ENCODE measurements around the gene NEK5.
"Not testable (repeated sequence)": the region's sequence is repeated elsewhere in the genome, so short reads cannot be mapped to it uniquely, and the experiment has no call there.

Gene NEK5

GRCh38 chr13:52137489-52137888 lies 8.6 kb upstream of the NEK5 start:
- DNase-seq = no peak

DNA sequence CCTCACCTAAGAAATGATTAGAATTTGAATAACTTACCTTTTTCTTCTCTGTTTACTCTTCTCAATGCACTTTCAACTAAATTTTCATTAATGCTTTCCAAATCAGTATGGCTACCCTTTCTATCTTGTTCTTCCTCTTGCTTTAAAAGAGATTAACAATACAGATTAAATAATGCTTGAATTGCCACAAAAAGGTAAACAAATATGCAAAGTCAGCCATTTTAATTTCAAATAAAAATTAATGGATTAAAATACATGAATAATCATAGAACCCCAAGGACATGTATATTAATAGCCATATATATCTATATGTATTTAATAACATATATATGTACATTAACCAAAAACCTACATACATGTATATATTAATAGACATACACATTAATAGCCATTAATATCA lies 7.9 kb upstream of the NEK5 start:
- no peak for DNase-seq

DNA sequence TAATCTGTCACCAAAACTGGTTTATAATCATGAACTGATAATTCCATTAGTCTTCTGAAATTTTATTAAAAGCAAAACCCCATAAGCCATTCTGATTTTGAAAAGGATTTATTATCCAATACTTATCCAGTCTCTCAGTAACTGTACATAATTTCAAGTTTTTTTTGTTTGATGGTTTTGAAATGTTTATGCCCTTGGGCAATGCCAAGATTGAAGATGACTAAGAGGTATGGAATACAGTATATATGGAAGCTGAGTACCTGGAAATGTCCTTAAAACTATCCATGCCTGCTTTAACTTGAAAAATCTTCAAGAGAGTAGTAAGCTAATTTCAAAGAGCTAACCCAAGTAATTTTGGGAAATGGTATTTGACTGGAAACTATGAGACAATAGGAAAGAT lies 1.8 kb upstream of the NEK5 start:
- DNase-seq = no peak

GRCh38 chr13:52127783-52128702 lies 830 bp downstream of the NEK5 start:
- DNase-seq = no peak

GRCh38 chr13:52127378-52127777 lies 1.5 kb downstream of the NEK5 start:
- DNase-seq = no peak

DNA sequence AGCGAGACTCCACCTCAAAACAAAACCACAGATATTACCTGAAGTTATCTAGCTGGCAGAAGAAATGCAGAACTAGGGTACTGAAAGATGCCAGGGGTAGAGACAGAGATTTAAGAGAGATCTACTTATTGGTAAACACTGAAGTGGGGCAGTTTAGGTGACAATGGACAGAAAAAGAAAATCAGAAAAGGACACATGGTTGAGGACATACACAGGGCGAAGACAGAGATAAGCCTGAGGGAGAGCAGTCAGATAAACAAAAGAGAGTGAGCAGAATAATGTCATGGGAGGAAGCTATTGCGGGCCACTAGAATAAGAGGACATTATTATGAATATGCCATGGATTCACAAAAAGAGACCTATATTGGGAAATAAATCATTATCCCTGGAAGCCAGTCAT lies 3.3 kb downstream of the NEK5 start:
- DNase-seq = no peak

GRCh38 chr13:52118595-52118994 lies 10.3 kb downstream of the NEK5 start:
- DNase-seq = no peak

DNA sequence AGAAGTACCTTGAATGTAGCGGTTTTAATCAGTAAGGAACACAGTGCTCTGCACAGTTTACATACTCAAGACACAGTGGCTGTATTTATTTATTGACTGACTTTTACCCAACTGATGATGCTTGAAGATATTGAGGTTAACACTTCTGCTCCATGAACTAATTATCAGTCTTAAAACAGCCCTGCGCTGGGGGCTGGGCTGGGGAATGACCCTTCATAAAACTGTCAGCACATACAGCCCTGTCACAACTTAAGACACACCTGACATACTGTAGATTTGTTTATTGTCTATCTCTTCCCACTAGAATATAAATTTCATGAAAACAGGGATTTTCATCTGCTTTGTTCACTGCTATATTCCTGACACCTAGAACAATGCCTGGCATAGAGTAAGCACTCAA lies 10.8 kb downstream of the NEK5 start:
- no peak for DNase-seq

DNA sequence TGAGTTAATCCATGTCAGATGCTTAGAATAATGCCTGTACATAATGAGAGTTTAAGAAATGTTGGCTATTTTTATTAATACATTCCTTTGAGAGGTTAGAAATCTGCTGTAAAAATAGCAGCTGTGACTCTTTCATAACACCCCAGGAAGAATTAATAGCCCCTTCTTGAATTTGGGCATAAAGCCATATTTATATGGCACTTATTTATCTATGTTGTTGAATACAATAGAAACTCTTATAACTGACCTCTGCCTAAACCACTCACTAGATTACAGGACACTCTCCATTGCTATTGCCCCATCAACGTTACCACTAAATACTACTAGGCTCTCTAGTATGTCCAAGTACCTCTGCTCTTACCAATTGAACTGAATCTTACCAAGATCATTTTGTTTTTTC lies 16.3 kb downstream of the NEK5 start:
- no peak for DNase-seq

DNA sequence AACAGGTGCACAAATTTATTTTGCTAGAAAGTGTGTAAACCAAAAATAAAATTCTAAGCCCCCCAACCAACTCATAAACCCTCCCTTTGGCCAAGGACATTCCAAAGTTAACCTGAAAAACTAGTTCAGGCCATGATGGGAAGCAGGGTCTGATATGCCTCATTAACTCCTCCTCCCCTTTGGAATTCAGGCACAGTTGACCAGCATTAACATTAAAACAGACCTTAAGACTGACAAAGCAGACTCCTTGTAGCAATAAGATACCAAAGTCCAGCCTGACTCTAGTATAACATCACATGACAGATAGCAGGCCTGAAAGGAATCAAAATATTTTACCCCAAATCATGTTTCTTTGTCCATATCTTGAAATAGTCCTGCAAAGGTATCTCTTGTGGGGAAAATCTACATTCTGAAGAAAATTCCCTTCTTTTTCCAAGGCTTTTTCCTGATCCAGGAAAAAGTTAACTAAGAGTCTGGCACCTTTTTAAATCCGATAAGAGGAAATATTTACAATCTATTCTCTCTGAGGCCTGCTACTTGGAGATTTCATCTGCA lies 19.7 kb downstream of the NEK5 start:
- DNase-seq = no peak

DNA sequence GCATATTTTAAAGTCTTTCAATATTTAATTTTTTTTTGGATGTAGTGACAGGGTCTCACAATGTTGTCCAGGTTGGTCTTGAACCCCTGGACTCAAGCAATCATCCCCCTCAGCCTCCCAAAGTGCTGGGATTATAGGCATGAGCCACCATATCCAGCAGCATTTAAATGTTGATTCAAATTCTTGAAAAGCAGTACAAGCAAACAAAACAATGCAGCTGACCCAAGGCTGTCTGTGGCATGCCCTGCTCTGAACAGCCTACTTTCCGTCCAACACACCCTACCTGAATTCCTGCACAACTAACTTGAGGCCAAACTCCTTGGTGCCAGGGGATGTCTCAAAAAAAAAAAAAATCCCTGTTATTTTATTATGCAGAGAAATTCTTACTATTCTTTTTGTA lies 23.0 kb downstream of the NEK5 start:
- DNase-seq = no peak

DNA sequence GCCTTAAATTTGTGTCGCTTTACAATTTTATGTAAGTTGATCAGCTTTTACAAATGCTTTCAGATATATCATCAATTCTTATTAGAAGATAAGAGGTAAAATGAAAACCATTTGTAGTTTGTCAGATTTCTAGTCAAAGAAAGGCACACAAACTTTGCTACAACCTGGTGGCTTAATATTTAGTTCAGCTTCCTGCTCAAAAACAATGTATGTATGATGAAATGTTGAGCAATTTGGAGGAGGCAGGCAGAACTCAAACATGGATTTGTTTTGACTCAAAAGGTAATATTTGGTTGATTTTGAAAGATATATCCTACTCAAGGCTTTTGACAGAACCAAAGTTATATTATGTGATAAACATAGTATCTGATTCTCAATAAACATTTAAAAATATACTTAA lies 24.2 kb downstream of the NEK5 start:
- DNase-seq = no peak

GRCh38 chr13:52103386-52103785 lies 25.5 kb downstream of the NEK5 start:
- no peak for DNase-seq

GRCh38 chr13:52102423-52102822 lies 26.4 kb downstream of the NEK5 start:
- DNase-seq = not testable (repeated sequence)

GRCh38 chr13:52097197-52097596 lies 31.7 kb downstream of the NEK5 start:
- no peak for DNase-seq

GRCh38 chr13:52096748-52097147 lies 32.1 kb downstream of the NEK5 start:
- no peak for DNase-seq

DNA sequence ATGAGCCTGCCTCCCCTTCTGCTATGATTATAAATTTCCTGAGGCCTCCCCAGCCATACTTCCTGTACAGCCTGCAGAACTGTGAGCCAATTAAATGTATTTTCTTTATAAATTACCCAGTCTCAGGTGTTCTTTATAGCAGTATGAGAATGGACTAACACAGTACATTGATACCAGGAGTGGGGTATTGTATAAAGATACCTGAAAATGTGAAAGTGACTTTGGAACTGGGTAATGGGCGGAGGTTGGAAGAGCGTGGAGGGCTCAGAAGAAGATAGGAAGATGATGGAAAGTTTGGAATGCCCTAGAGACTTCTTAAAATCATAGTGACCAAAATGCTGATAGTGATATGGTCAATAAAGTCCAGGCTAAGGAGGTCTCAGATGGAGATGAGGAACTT lies 32.8 kb downstream of the NEK5 start:
- no peak for DNase-seq

- no peak for DNase-seq
Observed at GRCh38 chr13:52092087-52092486, 36.8 kb downstream of the NEK5 start.

GRCh38 chr13:52091473-52091872 lies 37.4 kb downstream of the NEK5 start:
- DNase-seq = no peak

GRCh38 chr13:52085421-52085820 lies 43.5 kb downstream of the NEK5 start:
- DNase-seq = no peak

DNA sequence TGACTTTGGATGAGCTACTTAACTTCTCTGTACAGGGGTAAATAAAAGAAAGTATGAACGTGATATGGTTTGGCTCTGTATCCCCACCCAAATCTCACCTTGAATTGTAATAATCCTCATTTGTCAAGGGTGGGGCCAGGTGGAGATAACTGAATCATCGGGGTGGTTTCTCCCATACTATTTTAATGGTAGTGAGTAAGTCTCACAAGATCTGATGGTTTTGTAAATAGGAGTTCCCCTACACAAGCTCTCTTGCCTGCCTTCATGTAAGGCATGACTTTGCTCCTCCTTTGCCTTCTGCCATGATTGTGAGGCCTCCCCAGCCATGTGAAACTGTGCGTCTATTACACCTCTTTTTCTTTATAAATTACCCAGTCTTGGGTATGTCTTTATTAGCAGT lies 43.9 kb downstream of the NEK5 start:
- not testable (repeated sequence) for DNase-seq

DNA sequence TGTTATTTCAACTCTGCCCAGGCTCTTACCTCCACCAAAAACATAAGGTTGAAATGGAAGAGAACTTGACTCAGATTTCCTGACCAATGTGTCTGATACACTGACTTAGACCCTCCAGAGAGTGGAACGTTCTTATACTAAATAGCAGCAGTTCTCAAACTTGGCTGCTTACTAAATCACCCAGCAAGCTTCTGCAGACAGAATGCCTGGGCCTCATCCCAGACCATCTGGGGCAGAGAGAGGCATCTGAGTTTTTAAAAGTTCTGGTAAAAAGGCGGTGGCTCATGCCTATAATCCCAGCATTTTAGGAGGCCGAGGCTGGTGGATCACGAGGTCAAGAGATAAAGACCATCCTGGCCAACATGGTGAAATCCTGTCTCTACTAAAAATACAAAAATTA lies 46.3 kb downstream of the NEK5 start:
- DNase-seq = no peak

- not testable (repeated sequence) for DNase-seq
Observed at GRCh38 chr13:52079891-52080290, 49.0 kb downstream of the NEK5 start.

GRCh38 chr13:52070929-52071523 lies 57.8 kb downstream of the NEK5 start:
- DNase-seq = peak; percentile 19

All from NK-92 treated with Interleukin-12 subunit alpha and Interleukin-12 subunit beta, amount 100 ng/mL, for 24 hours (cell line).